ENCODE results near the gene WNT3.

DNA sequence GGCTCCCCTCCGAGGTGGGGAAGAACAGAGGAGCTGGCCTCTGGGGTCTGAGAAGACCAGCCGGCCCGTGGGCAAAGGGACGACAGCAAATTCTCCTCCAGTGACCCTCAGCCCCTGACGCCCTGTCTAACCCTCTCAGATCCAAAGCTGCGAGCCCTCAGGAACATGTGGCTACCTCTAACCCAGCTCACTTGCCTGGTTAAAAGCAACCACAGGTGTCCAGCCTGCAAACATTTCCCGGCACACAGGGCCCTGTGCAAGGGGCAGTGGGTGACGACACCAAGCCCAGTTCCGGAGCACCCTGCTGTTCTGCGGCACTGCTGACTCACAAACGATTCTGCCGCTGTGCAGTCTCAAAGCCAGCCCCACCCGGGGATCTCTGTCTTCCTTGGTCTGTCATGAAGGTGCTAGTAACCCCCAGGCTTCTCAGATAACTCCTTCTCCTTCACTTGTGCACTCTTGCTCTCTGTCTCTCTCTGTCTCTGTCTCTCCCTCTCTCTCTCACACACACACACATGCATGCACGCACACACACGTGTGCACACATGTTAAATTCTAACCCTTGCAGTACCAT is 23.0 kb downstream of the WNT3 start:
- TF ChIP-seq, protein P1, sequence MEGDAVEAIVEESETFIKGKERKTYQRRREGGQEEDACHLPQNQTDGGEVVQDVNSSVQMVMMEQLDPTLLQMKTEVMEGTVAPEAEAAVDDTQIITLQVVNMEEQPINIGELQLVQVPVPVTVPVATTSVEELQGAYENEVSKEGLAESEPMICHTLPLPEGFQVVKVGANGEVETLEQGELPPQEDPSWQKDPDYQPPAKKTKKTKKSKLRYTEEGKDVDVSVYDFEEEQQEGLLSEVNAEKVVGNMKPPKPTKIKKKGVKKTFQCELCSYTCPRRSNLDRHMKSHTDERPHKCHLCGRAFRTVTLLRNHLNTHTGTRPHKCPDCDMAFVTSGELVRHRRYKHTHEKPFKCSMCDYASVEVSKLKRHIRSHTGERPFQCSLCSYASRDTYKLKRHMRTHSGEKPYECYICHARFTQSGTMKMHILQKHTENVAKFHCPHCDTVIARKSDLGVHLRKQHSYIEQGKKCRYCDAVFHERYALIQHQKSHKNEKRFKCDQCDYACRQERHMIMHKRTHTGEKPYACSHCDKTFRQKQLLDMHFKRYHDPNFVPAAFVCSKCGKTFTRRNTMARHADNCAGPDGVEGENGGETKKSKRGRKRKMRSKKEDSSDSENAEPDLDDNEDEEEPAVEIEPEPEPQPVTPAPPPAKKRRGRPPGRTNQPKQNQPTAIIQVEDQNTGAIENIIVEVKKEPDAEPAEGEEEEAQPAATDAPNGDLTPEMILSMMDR (IDR thresholded peaks at IDR 0.05), result no peak
- no peak for TF ChIP-seq EZH2 (IDR thresholded peaks at IDR 0.05)

Data from neural progenitor cell (in vitro differentiated cells).